ENCODE results near the gene TPCN2. TPM values are rescaled to one million over a fixed set of nuclear protein-coding genes. Genes with fewer than 3 reads are reported as not detected.
A peak's percentile ranks its signal among the peaks of the same experiment; 100 is the strongest.

TPCN2 gene
- total and polyA plus RNA-seq, 5 experiments from 2014 or later = 3.8 to 27.2 (median 6.3) TPM

GRCh38 chr11:69097263-69097662 lies 48.5 kb downstream of the TPCN2 start:
- Mint-ChIP-seq H3K4me3 (no peak overlapping the region), H3K9me3 (no peaks in the 10 kb centered on the region), H3K36me3 (peaks cover 0 to 6% (median 0%) of the 10 kb centered on the region in 3 donors), H3K27me3 (no peaks in the 10 kb centered on the region), H3K4me1 (peaks cover 0 to 9% (median 2%) of the 10 kb centered on the region in 4 donors), H3K27ac (no peak overlapping the region)
- POLR2A ChIA-PET = no interaction called here
- no peak for DNase-seq
- no peak for ATAC-seq

GRCh38 chr11:69099180-69099579 lies 50.4 kb downstream of the TPCN2 start:
- POLR2A ChIA-PET = interaction anchor here (1.5 kb wide), 1 partner anchor 576 kb away, joined by 4 read pairs; the partner anchor contains the start of gene LTO1
- peak overlapping the region in 1 of 10 donors; percentile 79 for H3K27ac Mint-ChIP-seq
- peaks cover 0 to 18% (median 3%) of the 10 kb centered on the region in 4 donors for H3K4me1 Mint-ChIP-seq
- H3K36me3 Mint-ChIP-seq = no peaks in the 10 kb centered on the region
- no peaks in the 10 kb centered on the region for H3K27me3 Mint-ChIP-seq
- no peak for ATAC-seq
- H3K4me3 Mint-ChIP-seq = no peak overlapping the region
- no peak for DNase-seq
- no peaks in the 10 kb centered on the region for H3K9me3 Mint-ChIP-seq

- POLR2A ChIA-PET = no interaction called here
- H3K4me3 Mint-ChIP-seq = no peak overlapping the region
- H3K36me3 Mint-ChIP-seq = no peaks in the 10 kb centered on the region
- no peaks in the 10 kb centered on the region for H3K27me3 Mint-ChIP-seq
- ATAC-seq (no peak), DNase-seq (no peak)
- no peaks in the 10 kb centered on the region for H3K9me3 Mint-ChIP-seq
- no peak overlapping the region for H3K27ac Mint-ChIP-seq
- peaks cover 0 to 18% (median 3%) of the 10 kb centered on the region in 4 donors for H3K4me1 Mint-ChIP-seq
These were observed 51.9 kb downstream of the TPCN2 start for GRCh38 chr11:69100454-69101114.

- Mint-ChIP-seq H3K4me3 (peak overlapping the region in 1 of 10 donors; percentile 42), H3K27me3 (no peaks in the 10 kb centered on the region), H3K27ac (peak overlapping the region in 2 of 10 donors; percentile 43 to 48), H3K9me3 (no peaks in the 10 kb centered on the region), H3K36me3 (no peaks in the 10 kb centered on the region), H3K4me1 (peaks cover 0 to 18% (median 3%) of the 10 kb centered on the region in 4 donors)
- peak; percentile 95 to 98 for ATAC-seq
- POLR2A ChIA-PET = no interaction called here
- DNase-seq = peak; percentile 59 to 80 (median 74)
These were observed 52.5 kb downstream of the TPCN2 start for GRCh38 chr11:69101115-69101791.

DNA sequence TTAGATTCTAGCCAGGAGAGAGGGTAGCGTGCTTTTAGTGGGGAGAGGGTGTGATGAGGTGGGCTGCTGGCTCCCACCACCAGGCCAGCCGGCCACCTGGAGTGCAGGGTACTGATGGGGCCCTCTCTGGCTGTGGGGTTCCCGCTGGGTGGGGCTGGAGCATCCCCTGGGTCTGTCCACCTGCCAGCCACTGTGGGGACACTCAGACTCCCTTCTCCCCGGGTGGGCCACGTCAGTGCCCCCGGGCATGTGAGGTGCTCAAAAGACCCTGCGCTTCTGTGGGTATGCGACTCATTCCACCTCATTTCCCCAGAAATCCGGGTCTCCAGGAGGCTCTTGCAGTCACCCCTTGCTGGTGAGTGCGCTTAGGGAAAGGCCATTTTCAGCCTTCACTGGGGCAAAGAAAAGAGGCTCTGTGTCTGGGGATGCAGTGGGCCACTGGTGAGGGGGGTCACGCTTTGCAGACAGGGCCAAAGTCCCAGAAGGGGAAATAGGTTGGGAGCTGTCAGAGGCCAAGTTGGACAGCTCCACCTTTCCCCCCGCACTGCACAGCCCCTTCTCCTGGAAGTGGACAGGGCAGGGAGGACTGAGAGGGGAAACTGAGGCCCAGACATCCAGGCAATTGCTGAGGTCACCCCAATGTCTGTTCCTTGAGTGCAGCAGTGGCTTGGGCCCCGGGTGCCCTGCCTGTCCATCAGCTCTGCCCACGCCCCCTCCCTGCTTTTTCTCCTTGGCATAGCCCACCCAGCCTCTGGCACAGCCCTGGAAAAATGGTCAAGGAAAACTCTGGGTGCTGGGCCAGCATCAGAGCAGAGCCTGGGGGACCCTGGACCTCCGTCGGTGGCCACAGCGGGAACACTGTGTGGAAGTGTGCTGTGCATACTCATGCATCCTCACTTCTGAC lies 53.3 kb downstream of the TPCN2 start:
- POLR2A ChIA-PET = interaction anchor here (0.8 to 1.3 kb wide), 2 partner anchors 112 to 541 kb away, joined by 3 to 4 read pairs; no protein-coding TSS in a partner anchor
- Mint-ChIP-seq H3K4me3 (peak overlapping the region in 1 of 10 donors; percentile 42), H3K9me3 (peaks cover 0 to 2% (median 0%) of the 10 kb centered on the region in 9 donors), H3K36me3 (no peaks in the 10 kb centered on the region), H3K27ac (peak overlapping the region in 1 of 10 donors; percentile 43), H3K27me3 (no peaks in the 10 kb centered on the region), H3K4me1 (peaks cover 0 to 22% (median 8%) of the 10 kb centered on the region in 4 donors)
- no peak for DNase-seq
- ATAC-seq = no peak

DNA sequence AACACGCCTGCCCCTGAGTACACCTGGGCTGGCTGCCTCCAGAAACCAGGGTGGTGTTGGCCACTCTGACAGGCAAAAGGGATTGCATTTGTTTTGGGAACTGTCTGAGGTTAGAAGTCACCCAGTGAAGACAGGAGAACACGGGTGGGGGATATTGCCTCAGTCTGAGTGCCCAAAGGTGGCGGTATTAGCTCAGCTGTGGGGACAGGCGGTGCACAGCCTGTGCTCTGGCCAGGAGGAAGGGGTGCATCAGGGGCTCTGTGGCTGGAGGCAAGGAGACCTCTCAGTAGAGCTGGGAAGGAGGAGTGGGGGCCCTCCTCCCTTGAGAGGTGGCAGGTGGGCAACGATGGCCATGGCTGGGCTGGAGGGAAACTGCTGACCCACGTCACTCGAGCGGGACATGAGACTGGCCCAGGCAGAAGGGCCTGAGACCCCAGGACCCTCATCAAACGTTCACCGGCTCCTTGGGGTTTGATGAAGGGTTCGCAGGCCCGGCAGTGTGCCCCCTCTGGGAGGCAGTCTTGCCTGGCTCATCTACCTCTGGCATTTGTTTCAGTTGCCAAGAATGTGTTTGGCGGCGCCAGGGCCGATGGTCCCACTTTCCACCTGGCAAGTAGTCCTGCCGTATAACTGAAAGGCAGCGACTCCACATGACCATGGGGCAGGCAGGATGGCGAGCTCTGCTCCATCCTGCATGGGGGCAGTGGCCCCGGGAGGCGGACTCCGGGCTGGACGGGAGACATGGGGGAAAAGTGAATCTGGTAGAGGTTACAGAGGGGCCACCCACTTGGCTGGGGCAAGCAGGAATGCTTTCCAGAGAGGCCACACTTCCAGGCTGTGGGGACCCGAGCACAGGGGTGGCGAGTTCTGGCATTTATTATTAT lies 54.2 kb downstream of the TPCN2 start:
- H3K27me3 Mint-ChIP-seq = peaks cover 0 to 3% (median 0%) of the 10 kb centered on the region in 5 donors
- peak overlapping the region in 5 of 10 donors; percentile 18 to 50 (median 21) for H3K27ac Mint-ChIP-seq
- ATAC-seq (no peak), DNase-seq (no peak)
- H3K4me3 Mint-ChIP-seq = no peak overlapping the region
- no peaks in the 10 kb centered on the region for H3K36me3 Mint-ChIP-seq
- peaks cover 0 to 2% (median 0%) of the 10 kb centered on the region in 9 donors for H3K9me3 Mint-ChIP-seq
- peaks cover 0 to 24% (median 7%) of the 10 kb centered on the region in 4 donors for H3K4me1 Mint-ChIP-seq
- POLR2A ChIA-PET = interaction anchor here (0.8 to 1.3 kb wide), 2 partner anchors 111 to 540 kb away, joined by 3 to 4 read pairs; no protein-coding TSS in a partner anchor

GRCh38 chr11:69104212-69104855 lies 55.6 kb downstream of the TPCN2 start:
- H3K4me3 Mint-ChIP-seq = no peak overlapping the region
- peaks cover 0 to 2% (median 0%) of the 10 kb centered on the region in 9 donors for H3K9me3 Mint-ChIP-seq
- peaks cover 0 to 6% (median 0%) of the 10 kb centered on the region in 5 donors for H3K27me3 Mint-ChIP-seq
- no peak for DNase-seq
- POLR2A ChIA-PET = interaction anchor here (1.3 kb wide), 1 partner anchor 538 kb away, joined by 3 read pairs; no protein-coding TSS in a partner anchor
- no peak overlapping the region for H3K27ac Mint-ChIP-seq
- H3K36me3 Mint-ChIP-seq = peaks cover 0 to 4% (median 0%) of the 10 kb centered on the region in 3 donors
- H3K4me1 Mint-ChIP-seq = peaks cover 0 to 22% (median 8%) of the 10 kb centered on the region in 4 donors
- ATAC-seq = no peak

- peaks cover 0 to 3% (median 0%) of the 10 kb centered on the region in 9 donors for H3K9me3 Mint-ChIP-seq
- ATAC-seq = no peak
- H3K4me1 Mint-ChIP-seq = peaks cover 0 to 19% (median 7%) of the 10 kb centered on the region in 4 donors
- DNase-seq = no peak
- H3K27ac Mint-ChIP-seq = no peak overlapping the region
- peaks cover 0 to 4% (median 0%) of the 10 kb centered on the region in 3 donors for H3K36me3 Mint-ChIP-seq
- POLR2A ChIA-PET = interaction anchor here (1.3 kb wide), 1 partner anchor 538 kb away, joined by 3 read pairs; no protein-coding TSS in a partner anchor
- H3K4me3 Mint-ChIP-seq = no peak overlapping the region
- peaks cover 0 to 6% (median 0%) of the 10 kb centered on the region in 5 donors for H3K27me3 Mint-ChIP-seq
These were observed 56.2 kb downstream of the TPCN2 start for GRCh38 chr11:69104856-69105395.

DNA sequence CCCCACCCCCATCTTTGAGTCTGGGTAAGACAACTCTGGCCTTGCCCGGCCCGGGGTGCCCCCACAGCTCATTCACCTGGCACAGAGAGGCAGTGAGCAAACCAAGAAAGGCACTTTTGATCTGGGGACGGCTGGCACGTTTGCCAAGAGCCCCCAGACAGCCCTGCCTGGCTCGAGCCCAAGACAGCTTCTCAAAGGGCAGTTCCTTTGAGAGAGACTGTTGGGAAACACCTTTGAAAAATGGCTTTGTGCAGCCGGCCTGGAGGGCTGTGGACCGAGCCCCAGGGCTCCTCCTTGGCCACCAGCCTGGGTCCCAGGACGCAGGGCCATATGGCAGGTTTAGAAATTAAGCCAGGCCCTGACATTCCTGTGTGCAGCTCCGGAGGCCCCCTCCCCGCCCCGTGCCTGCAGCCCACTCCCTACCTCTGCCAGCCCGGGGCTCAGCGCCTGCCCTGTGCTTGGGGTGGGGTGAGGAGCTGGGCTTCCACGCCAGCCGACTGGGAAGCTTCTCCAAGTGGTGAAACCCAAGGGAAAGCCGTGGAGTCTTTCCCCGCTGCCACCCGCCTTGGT lies 56.8 kb downstream of the TPCN2 start:
- H3K4me1 Mint-ChIP-seq = peaks cover 0 to 21% (median 7%) of the 10 kb centered on the region in 4 donors
- POLR2A ChIA-PET = no interaction called here

GRCh38 chr11:69106031-69106811 lies 57.5 kb downstream of the TPCN2 start:
- POLR2A ChIA-PET = no interaction called here
- no peak for ATAC-seq
- peaks cover 0 to 6% (median 0%) of the 10 kb centered on the region in 5 donors for H3K27me3 Mint-ChIP-seq
- peaks cover 0 to 24% (median 8%) of the 10 kb centered on the region in 4 donors for H3K4me1 Mint-ChIP-seq
- no peak for DNase-seq
- no peak overlapping the region for H3K4me3 Mint-ChIP-seq
- H3K27ac Mint-ChIP-seq = peak overlapping the region in 1 of 10 donors; percentile 90
- peaks cover 0 to 4% (median 0%) of the 10 kb centered on the region in 3 donors for H3K36me3 Mint-ChIP-seq
- peaks cover 0 to 16% (median 0%) of the 10 kb centered on the region in 9 donors for H3K9me3 Mint-ChIP-seq

More for the DNA sequence above, 56.8 kb downstream of the TPCN2 start:
- Mint-ChIP-seq H3K27ac (no peak overlapping the region), H3K9me3 (peaks cover 0 to 9% (median 0%) of the 10 kb centered on the region in 9 donors), H3K36me3 (peaks cover 0 to 4% (median 0%) of the 10 kb centered on the region in 3 donors), H3K27me3 (peaks cover 0 to 6% (median 0%) of the 10 kb centered on the region in 5 donors), H3K4me3 (no peak overlapping the region)
- DNase-seq = no peak
- no peak for ATAC-seq

Measured in naive thymus-derived CD8-positive, alpha-beta T cell (primary cell).